ENCODE results near the gene FBN1.

The FBN1 gene

GRCh38 chr15:48642795-48643194 lies 2.7 kb downstream of the FBN1 start:
- no peak for TF ChIP-seq CTCF (IDR thresholded peaks at IDR 0.05)

- peak; percentile 43; the same call in 1 of the 2 replicates for TF ChIP-seq CTCF (IDR thresholded peaks at IDR 0.05)
These were observed 4.1 kb downstream of the FBN1 start for GRCh38 chr15:48641416-48641815.

GRCh38 chr15:48638963-48639362 lies 6.5 kb downstream of the FBN1 start:
- TF ChIP-seq CTCF (IDR thresholded peaks at IDR 0.05), result no peak

GRCh38 chr15:48637639-48638038 lies 7.9 kb downstream of the FBN1 start:
- TF ChIP-seq CTCF (IDR thresholded peaks at IDR 0.05), result no peak

- TF ChIP-seq CTCF (IDR thresholded peaks at IDR 0.05), result no peak
These were observed 9.0 kb downstream of the FBN1 start for GRCh38 chr15:48636511-48636910.

GRCh38 chr15:48634893-48635292 lies 10.6 kb downstream of the FBN1 start:
- TF ChIP-seq CTCF (IDR thresholded peaks at IDR 0.05), result no peak

- no peak for TF ChIP-seq CTCF (IDR thresholded peaks at IDR 0.05)
These were observed 11.4 kb downstream of the FBN1 start for GRCh38 chr15:48634096-48634495.

GRCh38 chr15:48632651-48633050 lies 12.9 kb downstream of the FBN1 start:
- TF ChIP-seq CTCF (IDR thresholded peaks at IDR 0.05), result no peak

Data from LNCAP (cell line).